CD4-positive, alpha-beta T cell treated with Interleukin-15 for 1 hour (primary cell): ENCODE measurements around the gene COL20A1.
"Not testable (repeated sequence)": the region's sequence is repeated elsewhere in the genome, so short reads cannot be mapped to it uniquely, and the experiment has no call there.

Source experiments
- DNase-seq: peaks from one replicate; pipeline ENCODE4 v3.0.0-alpha.2; 2020

Gene COL20A1

GRCh38 chr20:63365601-63366389 lies 72.8 kb downstream of the COL20A1 start:
- DNase-seq, result no peak

GRCh38 chr20:63366390-63367365 lies 73.7 kb downstream of the COL20A1 start:
- no peak for DNase-seq

GRCh38 chr20:63367446-63368055 lies 74.6 kb downstream of the COL20A1 start:
- DNase-seq, result no peak

GRCh38 chr20:63368151-63368550 lies 75.2 kb downstream of the COL20A1 start:
- DNase-seq, result no peak

- no peak for DNase-seq
Measured at GRCh38 chr20:63369024-63369530, 76.1 kb downstream of the COL20A1 start.

- DNase-seq, result no peak
Measured at GRCh38 chr20:63369724-63370617, 77.0 kb downstream of the COL20A1 start.

GRCh38 chr20:63370618-63371187 lies 77.7 kb downstream of the COL20A1 start:
- no peak for DNase-seq

- DNase-seq, result no peak
Measured at GRCh38 chr20:63371291-63371865, 78.4 kb downstream of the COL20A1 start.

- DNase-seq, result no peak
Measured at GRCh38 chr20:63372971-63373885, 80.2 kb downstream of the COL20A1 start.

- no peak for DNase-seq
Measured at GRCh38 chr20:63373996-63374395, 81.0 kb downstream of the COL20A1 start.

- no peak for DNase-seq
Measured at GRCh38 chr20:63374504-63374903, 81.5 kb downstream of the COL20A1 start.

GRCh38 chr20:63375438-63375837 lies 82.5 kb downstream of the COL20A1 start:
- DNase-seq, result no peak

- DNase-seq, result no peak
Measured at GRCh38 chr20:63376283-63377250, 83.6 kb downstream of the COL20A1 start.

- no peak for DNase-seq
Measured at GRCh38 chr20:63377256-63377941, 84.4 kb downstream of the COL20A1 start.

GRCh38 chr20:63377951-63378381 lies 85.0 kb downstream of the COL20A1 start:
- no peak for DNase-seq

GRCh38 chr20:63378626-63379025 lies 85.6 kb downstream of the COL20A1 start:
- DNase-seq, result no peak

- DNase-seq, result no peak
Measured at GRCh38 chr20:63379296-63379695, 86.3 kb downstream of the COL20A1 start.

GRCh38 chr20:63379872-63380271 lies 86.9 kb downstream of the COL20A1 start:
- not testable (repeated sequence) for DNase-seq
